HepG2 (cell line): ENCODE data around the gene IRF2. TPM values are rescaled to one million over a fixed set of nuclear protein-coding genes. Genes with fewer than 3 reads are reported as not detected.

ENCODE experiments used
- GTF3A ChIP-seq: sonication (generic); formaldehyde crosslinking; conservative IDR thresholded peaks from 2 replicates; pipeline ENCODE4 v1.4.0; 2020; ENCODE audit warnings: mild to moderate bottlenecking, missing genetic modification reagents
- IRF2 ChIP-seq: IDR thresholded peaks from 2 replicates; pipeline ENCODE4 v1.6.1; 2018; ENCODE audit warnings: missing genetic modification reagents, missing compliant biosample characterization
- KLF6 ChIP-seq: IDR thresholded peaks from 2 replicates; pipeline ENCODE4 v1.8.0; 2016; ENCODE audit warnings: missing biosample characterization, missing genetic modification reagents
- MED1 ChIP-seq: sonication (generic); formaldehyde crosslinking; IDR thresholded peaks from 2 replicates; pipeline ENCODE4 v1.4.0; 2020; ENCODE audit warnings: missing genetic modification reagents
- MLLT10 ChIP-seq: sonication (generic); formaldehyde crosslinking; IDR thresholded peaks from 2 replicates; pipeline ENCODE4 v1.4.0; 2020; ENCODE audit warnings: missing genetic modification reagents
- NCOA2 ChIP-seq: sonication (generic); formaldehyde crosslinking; IDR thresholded peaks from 2 replicates; pipeline ENCODE4 v1.8.0; 2022; ENCODE audit warnings: inconsistent platforms
- PRMT3 ChIP-seq: sonication (generic); formaldehyde crosslinking; IDR thresholded peaks from 2 replicates; pipeline ENCODE4 v1.8.1; 2022; ENCODE audit warnings: low read depth, mild to moderate bottlenecking, moderate library complexity, missing genetic modification reagents, borderline replicate concordance
- SMAD9 ChIP-seq: sonication (generic); formaldehyde crosslinking; IDR thresholded peaks from 2 replicates; pipeline ENCODE4 v1.5.1; 2020; ENCODE audit warnings: mild to moderate bottlenecking, missing genetic modification reagents
- ZFP36L1 ChIP-seq: sonication (generic); formaldehyde crosslinking; IDR thresholded peaks from 2 replicates; pipeline ENCODE4 v1.8.0; 2022; ENCODE audit warnings: mild to moderate bottlenecking, missing genetic modification reagents, moderate library complexity
- ZFP82 ChIP-seq: sonication (generic); formaldehyde crosslinking; IDR thresholded peaks from 2 replicates; pipeline ENCODE4 v1.5.1; 2020; ENCODE audit warnings: mild to moderate bottlenecking, missing genetic modification reagents, borderline replicate concordance
- ZSCAN31 ChIP-seq: sonication (generic); formaldehyde crosslinking; IDR thresholded peaks from 2 replicates; pipeline ENCODE4 v1.5.0; 2020; ENCODE audit warnings: low read depth, mild to moderate bottlenecking, missing genetic modification reagents
- polyA plus RNA-seq, 8 experiments: library from polyadenylated mRNA; depleted of rRNA in 3 of 8; stranded (reverse) in 7 of 8; unstranded in 1 of 8; fragments of >200 nt; fragmentation: Illumina TruSeq in 4 of 8; extraction: Trizol in 4 of 8; gene quantifications; 2 replicates each; pipeline versions ENCODE4 v1.2.1 to v1.2.3, GENCODE V29; 2011 to 2016; ENCODE audit warnings: low read depth in 4 of 8, missing spikeins in 1 of 8, mixed read lengths in 1 of 8; ENCODE audit not compliant: insufficient read depth in 1 of 8
- total RNA-seq, 5 experiments: library from RNA; depleted of rRNA; stranded (reverse); fragments of >200 nt; fragmentation: Illumina TruSeq; extraction: Trizol; gene quantifications; 2 replicates each; pipeline ENCODE4 v1.2.3, GENCODE V29; 2016; ENCODE audit warnings: low read depth in 1 of 5
- TF ChIP-seq, protein P1 (sequence below): sonication (generic); formaldehyde crosslinking; IDR thresholded peaks from 2 replicates; pipeline ENCODE4 v1.8.0; 2022; ENCODE audit warnings: mild to moderate bottlenecking, missing genetic modification reagents; ENCODE audit not compliant: insufficient replicate concordance
- TF ChIP-seq, protein P2 (sequence below): sonication (generic); formaldehyde crosslinking; IDR thresholded peaks from 2 replicates; pipeline ENCODE4 v1.8.0; 2022; ENCODE audit warnings: missing genetic modification reagents, low read depth, mild to moderate bottlenecking, borderline replicate concordance
- TF ChIP-seq, protein P3 (sequence below): IDR thresholded peaks from 2 replicates; pipeline ENCODE4 v1.6.1; 2016; ENCODE audit warnings: missing compliant biosample characterization, missing genetic modification reagents, borderline replicate concordance
- TF ChIP-seq, protein P4 (sequence below): sonication (generic); formaldehyde crosslinking; IDR thresholded peaks from 2 replicates; pipeline ENCODE4 v1.4.0; 2020; ENCODE audit warnings: missing genetic modification reagents, borderline replicate concordance
- TF ChIP-seq, protein P5 (sequence below): sonication (generic); formaldehyde crosslinking; IDR thresholded peaks from 2 replicates; pipeline ENCODE4 v1.5.0; 2020; ENCODE audit warnings: missing genetic modification reagents, mild to moderate bottlenecking, borderline replicate concordance

Gene IRF2
- total and polyA plus RNA-seq, 2 of the 13 experiments (the other 11 are each of a cell fraction or from before 2014, with no cell fraction given) = 15.5 to 28.8 TPM

DNA sequence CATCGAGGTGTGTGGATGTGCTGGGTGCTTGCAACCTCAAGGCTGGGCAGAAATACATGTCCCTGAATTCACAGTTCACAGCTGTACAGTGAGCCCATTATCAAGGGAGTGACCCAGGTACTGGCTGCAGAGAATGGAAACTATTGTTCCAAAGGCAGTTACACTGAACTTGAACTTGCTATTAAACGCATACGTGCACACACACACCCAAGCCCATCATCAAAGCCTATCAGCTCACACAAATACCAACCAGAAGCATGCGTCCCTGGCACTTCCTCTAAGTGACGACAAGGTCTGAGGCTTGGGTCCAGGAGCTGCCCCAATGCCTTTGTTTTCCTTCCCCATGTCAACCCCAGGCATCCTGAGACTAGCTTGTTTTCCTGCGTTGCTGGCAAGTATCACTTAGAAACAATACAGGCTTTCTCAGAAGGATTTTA lies 88.6 kb downstream of the IRF2 start (continued):
- TF ChIP-seq PRMT3 (CRISPR knock-in tag) (no peak), GTF3A (CRISPR knock-in tag) (no peak), KLF6 (CRISPR knock-in tag) (no peak), ZFP36L1 (CRISPR knock-in tag) (peak; percentile 78), SMAD9 (CRISPR knock-in tag) (no peak), MED1 (CRISPR knock-in tag) (peak; percentile 90), MLLT10 (no peak), NCOA2 (CRISPR knock-in tag) (peak; percentile 56; the same call in 1 of the 2 replicates), ZSCAN31 (no peak), ZFP82 (CRISPR knock-in tag) (no peak), IRF2 (CRISPR knock-in tag) (peak; percentile 85)
- TF ChIP-seq, protein P1, sequence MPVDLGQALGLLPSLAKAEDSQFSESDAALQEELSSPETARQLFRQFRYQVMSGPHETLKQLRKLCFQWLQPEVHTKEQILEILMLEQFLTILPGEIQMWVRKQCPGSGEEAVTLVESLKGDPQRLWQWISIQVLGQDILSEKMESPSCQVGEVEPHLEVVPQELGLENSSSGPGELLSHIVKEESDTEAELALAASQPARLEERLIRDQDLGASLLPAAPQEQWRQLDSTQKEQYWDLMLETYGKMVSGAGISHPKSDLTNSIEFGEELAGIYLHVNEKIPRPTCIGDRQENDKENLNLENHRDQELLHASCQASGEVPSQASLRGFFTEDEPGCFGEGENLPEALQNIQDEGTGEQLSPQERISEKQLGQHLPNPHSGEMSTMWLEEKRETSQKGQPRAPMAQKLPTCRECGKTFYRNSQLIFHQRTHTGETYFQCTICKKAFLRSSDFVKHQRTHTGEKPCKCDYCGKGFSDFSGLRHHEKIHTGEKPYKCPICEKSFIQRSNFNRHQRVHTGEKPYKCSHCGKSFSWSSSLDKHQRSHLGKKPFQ (CRISPR knock-in tag) = no peak
- TF ChIP-seq, protein P2, sequence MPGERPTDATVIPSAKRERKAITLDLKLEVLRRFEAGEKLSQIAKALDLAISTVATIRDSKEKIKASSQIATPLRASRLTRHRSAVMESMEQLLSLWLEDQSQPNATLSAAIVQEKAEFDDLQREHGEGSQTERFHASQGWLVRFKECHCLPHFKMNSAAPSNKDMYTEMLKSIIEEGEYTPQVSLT (CRISPR knock-in tag) = no peak
- TF ChIP-seq, protein P3, sequence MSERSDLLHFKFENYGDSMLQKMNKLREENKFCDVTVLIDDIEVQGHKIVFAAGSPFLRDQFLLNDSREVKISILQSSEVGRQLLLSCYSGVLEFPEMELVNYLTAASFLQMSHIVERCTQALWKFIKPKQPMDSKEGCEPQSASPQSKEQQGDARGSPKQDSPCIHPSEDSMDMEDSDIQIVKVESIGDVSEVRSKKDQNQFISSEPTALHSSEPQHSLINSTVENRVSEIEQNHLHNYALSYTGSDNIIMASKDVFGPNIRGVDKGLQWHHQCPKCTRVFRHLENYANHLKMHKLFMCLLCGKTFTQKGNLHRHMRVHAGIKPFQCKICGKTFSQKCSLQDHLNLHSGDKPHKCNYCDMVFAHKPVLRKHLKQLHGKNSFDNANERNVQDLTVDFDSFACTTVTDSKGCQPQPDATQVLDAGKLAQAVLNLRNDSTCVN (CRISPR knock-in tag) = no peak
- TF ChIP-seq, protein P4, sequence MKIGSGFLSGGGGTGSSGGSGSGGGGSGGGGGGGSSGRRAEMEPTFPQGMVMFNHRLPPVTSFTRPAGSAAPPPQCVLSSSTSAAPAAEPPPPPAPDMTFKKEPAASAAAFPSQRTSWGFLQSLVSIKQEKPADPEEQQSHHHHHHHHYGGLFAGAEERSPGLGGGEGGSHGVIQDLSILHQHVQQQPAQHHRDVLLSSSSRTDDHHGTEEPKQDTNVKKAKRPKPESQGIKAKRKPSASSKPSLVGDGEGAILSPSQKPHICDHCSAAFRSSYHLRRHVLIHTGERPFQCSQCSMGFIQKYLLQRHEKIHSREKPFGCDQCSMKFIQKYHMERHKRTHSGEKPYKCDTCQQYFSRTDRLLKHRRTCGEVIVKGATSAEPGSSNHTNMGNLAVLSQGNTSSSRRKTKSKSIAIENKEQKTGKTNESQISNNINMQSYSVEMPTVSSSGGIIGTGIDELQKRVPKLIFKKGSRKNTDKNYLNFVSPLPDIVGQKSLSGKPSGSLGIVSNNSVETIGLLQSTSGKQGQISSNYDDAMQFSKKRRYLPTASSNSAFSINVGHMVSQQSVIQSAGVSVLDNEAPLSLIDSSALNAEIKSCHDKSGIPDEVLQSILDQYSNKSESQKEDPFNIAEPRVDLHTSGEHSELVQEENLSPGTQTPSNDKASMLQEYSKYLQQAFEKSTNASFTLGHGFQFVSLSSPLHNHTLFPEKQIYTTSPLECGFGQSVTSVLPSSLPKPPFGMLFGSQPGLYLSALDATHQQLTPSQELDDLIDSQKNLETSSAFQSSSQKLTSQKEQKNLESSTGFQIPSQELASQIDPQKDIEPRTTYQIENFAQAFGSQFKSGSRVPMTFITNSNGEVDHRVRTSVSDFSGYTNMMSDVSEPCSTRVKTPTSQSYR (CRISPR knock-in tag) = peak; percentile 49; the same call in 1 of the 2 replicates
- TF ChIP-seq, protein P5, sequence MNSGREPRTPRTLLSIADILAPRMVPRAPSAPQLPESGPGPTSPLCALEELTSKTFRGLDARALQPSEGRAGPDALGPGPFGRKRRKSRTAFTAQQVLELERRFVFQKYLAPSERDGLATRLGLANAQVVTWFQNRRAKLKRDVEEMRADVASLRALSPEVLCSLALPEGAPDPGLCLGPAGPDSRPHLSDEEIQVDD (CRISPR knock-in tag) = no peak
